OCI-LY1 (cell line): ENCODE measurements around the gene SYNPO2L.
"Not testable (repeated sequence)": the region's sequence is repeated elsewhere in the genome, so short reads cannot be mapped to it uniquely, and the experiment has no call there.

Experiments
- CTCF ChIP-seq: fragments of 200-600 bp; sonication (generic), shearing (Covaris generic); IDR thresholded peaks from 2 replicates; pipeline ENCODE4 v1.5.1; 2017; ENCODE audit warnings: mild to moderate bottlenecking, antibody characterized with exemption, low read length, moderate library complexity, mixed read lengths
- EZH2 ChIP-seq: fragments of 200-600 bp; sonication (generic), shearing (Covaris generic); IDR thresholded peaks from 2 replicates; pipeline ENCODE4 v1.8.0; 2017; ENCODE audit warnings: borderline replicate concordance, mixed run types, mild to moderate bottlenecking, antibody characterized with exemption, low read length, moderate library complexity, mixed read lengths

- TF ChIP-seq CTCF, EZH2: not testable (repeated sequence)
These were observed 12.5 kb upstream of the SYNPO2L start for GRCh38 chr10:73668378-73668777.
